Loucy (cell line): ENCODE data around the gene MT1B.
"Not testable (repeated sequence)": the region's sequence is repeated elsewhere in the genome, so short reads cannot be mapped to it uniquely, and the experiment has no call there.

ENCODE experiments used
- H2AFZ ChIP-seq: fragments of 200-600 bp; sonication (generic); 2 replicates; pipeline ENCODE4 v1.6.0; 2016; ENCODE audit warnings: antibody characterized with exemption, mild to moderate bottlenecking, low read length, moderate library complexity
- H3F3A ChIP-seq: fragments of 200-600 bp; 2 replicates; pipeline ENCODE4 v1.6.0; 2016; ENCODE audit warnings: antibody characterized with exemption, low read depth, mild to moderate bottlenecking
- H3K27me3 ChIP-seq: fragments of 200-600 bp; sonication (generic); 2 replicates; pipeline ENCODE4 v1.6.1; 2014; ENCODE audit warnings: low read length, mild to moderate bottlenecking; ENCODE audit not compliant: insufficient read depth, poor library complexity, severe bottlenecking
- H3K36me3 ChIP-seq: fragments of 200-600 bp; sonication (generic); 2 replicates; pipeline ENCODE4 v1.6.1; 2016; ENCODE audit warnings: low read length; ENCODE audit not compliant: insufficient read depth
- H3K4me1 ChIP-seq: fragments of 200-600 bp; sonication (generic); 2 replicates; pipeline ENCODE4 v1.5.1; 2014; ENCODE audit warnings: low read length, mild to moderate bottlenecking; ENCODE audit not compliant: insufficient read depth, poor library complexity, severe bottlenecking
- H3K4me2 ChIP-seq: fragments of 200-600 bp; sonication (generic); 2 replicates; pipeline ENCODE4 v1.6.0; 2014; ENCODE audit warnings: antibody characterized with exemption, low read length, low read depth, mild to moderate bottlenecking; ENCODE audit not compliant: poor library complexity, severe bottlenecking
- H3K4me3 ChIP-seq: fragments of 200-600 bp; sonication (generic); 2 replicates; pipeline ENCODE4 v1.5.1; 2014; ENCODE audit warnings: low read length, mild to moderate bottlenecking, mixed read lengths; ENCODE audit not compliant: poor library complexity, severe bottlenecking
- H3K79me2 ChIP-seq: fragments of 200-600 bp; sonication (generic); 2 replicates; pipeline ENCODE4 v1.6.1; 2014; ENCODE audit warnings: low read length; ENCODE audit not compliant: insufficient read depth
- H3K9ac ChIP-seq: fragments of 200-600 bp; sonication (generic); 2 replicates; pipeline ENCODE4 v1.6.0; 2014; ENCODE audit warnings: mild to moderate bottlenecking, low read depth, low read length, moderate library complexity; ENCODE audit not compliant: poor library complexity, severe bottlenecking
- H3K9me2 ChIP-seq: fragments of 200-600 bp; sonication (generic); replicated peaks from 2 replicates; pipeline ENCODE4 v1.6.1; 2016; ENCODE audit warnings: low read depth, low read length, mixed read lengths
- H3K9me3 ChIP-seq: fragments of 200-600 bp; sonication (generic); 2 replicates; pipeline ENCODE4 v1.6.1; 2014; ENCODE audit warnings: mild to moderate bottlenecking, antibody characterized with exemption, low read length, low read depth; ENCODE audit not compliant: insufficient read depth
- H4K20me1 ChIP-seq: fragments of 200-600 bp; sonication (generic); 2 replicates; pipeline ENCODE4 v1.6.0; 2014; ENCODE audit warnings: antibody characterized with exemption, low read length, mild to moderate bottlenecking; ENCODE audit not compliant: insufficient read depth, poor library complexity, severe bottlenecking
- EZH2phosphoT487 ChIP-seq: fragments of 200-600 bp; IDR thresholded peaks from 2 replicates; pipeline ENCODE4 v1.6.1; 2018; ENCODE audit warnings: antibody characterized with exemption, mild to moderate bottlenecking, moderate library complexity, borderline replicate concordance
- TF ChIP-seq, protein P1 (sequence below): fragments of 200-600 bp; sonication (generic); conservative IDR thresholded peaks from 2 replicates; pipeline ENCODE4 v1.5.1; 2014; ENCODE audit warnings: mild to moderate bottlenecking, antibody characterized with exemption, low read length

The MT1B gene

DNA sequence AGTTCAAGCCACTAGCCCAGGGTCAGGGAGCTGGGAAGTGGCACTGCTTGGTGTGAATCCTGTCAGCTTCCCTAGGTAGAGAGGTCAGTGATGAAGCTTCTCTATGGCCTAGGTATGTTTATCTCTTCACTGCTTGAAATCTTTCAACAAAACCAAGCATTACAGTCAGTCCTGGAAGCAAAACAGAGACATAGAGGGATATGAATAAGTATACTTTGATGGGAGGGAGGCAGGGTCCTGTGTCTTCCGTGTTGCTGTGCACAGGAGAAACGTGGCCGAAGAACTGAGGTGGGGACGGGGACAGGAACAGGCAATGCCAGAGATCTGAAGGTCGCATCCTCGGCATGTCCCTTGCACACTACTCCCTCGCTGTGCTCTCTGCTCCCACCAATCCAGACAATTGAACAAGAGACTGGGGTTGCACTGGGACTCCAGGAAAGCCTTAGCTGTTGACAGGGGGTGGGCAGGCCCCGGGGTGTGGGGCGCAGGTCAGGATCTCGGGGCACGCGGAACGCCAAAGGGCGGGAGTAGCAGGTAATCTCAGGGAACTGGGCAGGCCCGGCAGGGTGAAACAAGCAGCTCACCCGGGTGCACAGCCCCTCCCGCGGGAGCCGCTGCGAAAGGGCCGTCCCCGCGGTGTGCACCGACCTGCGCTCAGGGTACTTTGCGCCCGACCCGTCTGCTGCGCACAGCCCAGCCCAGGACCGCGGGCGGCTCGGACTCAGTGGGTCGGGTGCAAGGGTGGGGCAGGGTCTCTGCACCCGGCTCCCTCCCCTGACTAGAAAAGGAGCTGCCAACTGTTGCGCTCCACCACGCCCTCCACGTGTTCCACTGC, 17.5 kb downstream of the MT1B start, which contains the start of gene MT1H:
Gene MT1H (plus strand): TSS at position 810 of the 835 bp plus-strand sequence. CDS start 71 bp downstream, outside the sequence.
- H3K4me1 ChIP-seq: no peaks in the 10 kb centered on the region
- no peak within 1 kb of the TSS for H2AFZ ChIP-seq
- no peaks in the 10 kb centered on the region for H3K79me2 ChIP-seq
- no peak within 1 kb of the TSS for H3K4me2 ChIP-seq
- H3K9ac ChIP-seq: no peak within 1 kb of the TSS
- H3K9me3 ChIP-seq: no peaks in the 10 kb centered on the region
- no peaks in the 10 kb centered on the region for H3K27me3 ChIP-seq
- no peaks in the 10 kb centered on the region for H3K36me3 ChIP-seq
- H3K4me3 ChIP-seq: no peak within 1 kb of the TSS
- H3F3A ChIP-seq: no peaks in the 10 kb centered on the region
- no peak for TF ChIP-seq EZH2phosphoT487
- TF ChIP-seq, protein P1, sequence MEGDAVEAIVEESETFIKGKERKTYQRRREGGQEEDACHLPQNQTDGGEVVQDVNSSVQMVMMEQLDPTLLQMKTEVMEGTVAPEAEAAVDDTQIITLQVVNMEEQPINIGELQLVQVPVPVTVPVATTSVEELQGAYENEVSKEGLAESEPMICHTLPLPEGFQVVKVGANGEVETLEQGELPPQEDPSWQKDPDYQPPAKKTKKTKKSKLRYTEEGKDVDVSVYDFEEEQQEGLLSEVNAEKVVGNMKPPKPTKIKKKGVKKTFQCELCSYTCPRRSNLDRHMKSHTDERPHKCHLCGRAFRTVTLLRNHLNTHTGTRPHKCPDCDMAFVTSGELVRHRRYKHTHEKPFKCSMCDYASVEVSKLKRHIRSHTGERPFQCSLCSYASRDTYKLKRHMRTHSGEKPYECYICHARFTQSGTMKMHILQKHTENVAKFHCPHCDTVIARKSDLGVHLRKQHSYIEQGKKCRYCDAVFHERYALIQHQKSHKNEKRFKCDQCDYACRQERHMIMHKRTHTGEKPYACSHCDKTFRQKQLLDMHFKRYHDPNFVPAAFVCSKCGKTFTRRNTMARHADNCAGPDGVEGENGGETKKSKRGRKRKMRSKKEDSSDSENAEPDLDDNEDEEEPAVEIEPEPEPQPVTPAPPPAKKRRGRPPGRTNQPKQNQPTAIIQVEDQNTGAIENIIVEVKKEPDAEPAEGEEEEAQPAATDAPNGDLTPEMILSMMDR: no peak
- H3K9me2 ChIP-seq: no peaks in the 10 kb centered on the region
- H4K20me1 ChIP-seq: no peaks in the 10 kb centered on the region

DNA sequence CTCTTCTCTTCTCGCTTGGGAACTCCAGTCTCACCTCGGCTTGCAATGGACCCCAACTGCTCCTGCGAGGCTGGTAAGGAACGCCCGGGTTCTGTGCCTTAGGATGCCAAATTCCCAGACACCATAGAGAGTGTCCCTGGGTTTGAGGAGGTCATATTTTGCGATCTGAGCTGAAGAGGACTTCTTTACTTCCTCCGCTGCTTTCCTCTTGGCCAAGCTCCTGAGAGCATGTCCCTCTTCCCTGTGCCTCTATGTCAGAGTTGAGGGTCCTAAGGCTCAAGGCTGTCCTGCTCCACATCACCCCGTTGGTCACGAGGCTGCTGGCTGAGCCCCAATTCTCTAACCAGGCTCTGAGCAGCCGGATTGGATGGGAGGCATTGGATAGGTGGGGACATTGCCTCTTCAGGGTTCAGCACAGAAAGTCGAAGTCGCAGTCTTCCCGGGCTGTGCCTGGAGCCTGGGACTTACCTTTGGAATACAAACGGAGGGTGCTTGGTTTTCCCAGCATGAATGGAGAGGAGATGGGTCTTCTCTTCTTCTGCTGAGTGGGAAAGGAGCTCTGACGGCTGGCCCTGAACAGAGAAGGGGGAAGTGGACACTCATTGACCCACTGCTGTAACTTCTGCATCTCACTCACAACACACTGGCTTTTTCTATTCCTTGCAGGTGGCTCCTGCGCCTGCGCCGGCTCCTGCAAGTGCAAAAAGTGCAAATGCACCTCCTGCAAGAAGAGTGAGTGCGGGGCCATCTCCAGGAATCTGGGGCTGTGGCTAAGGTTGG, 18.3 kb downstream of the MT1B start:
- Histone ChIP-seq H4K20me1 (no peaks in the 10 kb centered on the region), H3F3A (no peaks in the 10 kb centered on the region), H3K9ac (no peak overlapping the region), H2AFZ (no peak overlapping the region), H3K9me2 (no peaks in the 10 kb centered on the region), H3K4me3 (no peak overlapping the region), H3K4me1 (no peaks in the 10 kb centered on the region), H3K9me3 (no peaks in the 10 kb centered on the region), H3K27me3 (no peaks in the 10 kb centered on the region), H3K4me2 (no peak overlapping the region), H3K79me2 (no peaks in the 10 kb centered on the region), H3K36me3 (no peaks in the 10 kb centered on the region)
- TF ChIP-seq, protein P1: no peak
- no peak for TF ChIP-seq EZH2phosphoT487

DNA sequence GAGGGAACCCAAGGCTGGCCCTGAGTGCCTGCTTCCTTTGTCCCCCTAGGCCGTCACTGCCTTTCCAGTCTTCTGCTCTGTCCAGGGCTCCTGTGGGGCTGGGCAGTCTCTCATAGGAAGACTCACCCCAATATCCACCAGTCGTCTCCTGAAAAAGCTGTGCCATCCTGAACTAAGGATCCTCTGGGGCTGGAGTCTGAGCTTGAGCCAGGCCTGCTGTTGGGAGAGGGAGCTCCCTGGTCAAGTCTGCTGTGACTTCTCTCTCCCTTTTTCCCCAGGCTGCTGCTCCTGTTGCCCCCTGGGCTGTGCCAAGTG, 18.9 kb downstream of the MT1B start:
- Histone ChIP-seq H3K4me1 (no peaks in the 10 kb centered on the region), H3K4me2 (no peak overlapping the region)

DNA sequence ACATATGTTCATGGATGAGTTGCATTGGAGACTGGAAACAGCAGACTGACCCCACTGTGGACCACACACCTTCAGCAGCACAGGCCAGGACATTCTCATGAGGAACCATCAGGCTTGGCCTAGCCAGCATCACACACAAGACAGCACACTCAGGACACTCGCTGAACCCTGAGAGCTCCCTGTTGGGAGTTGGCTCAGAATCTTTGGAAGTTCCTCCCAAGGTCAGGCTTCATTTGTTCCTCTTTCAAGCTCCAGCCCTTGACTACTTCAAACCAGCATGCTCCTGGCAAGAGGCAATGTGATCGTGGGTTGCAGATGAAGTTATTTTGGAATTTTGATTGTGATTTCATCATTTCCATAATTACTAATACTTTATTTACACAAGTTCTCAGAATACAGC, 20.0 kb downstream of the MT1B start:
- not testable (repeated sequence) for H3K9me2 ChIP-seq, H2AFZ ChIP-seq, H3K27me3 ChIP-seq, H3K4me3 ChIP-seq, H3K79me2 ChIP-seq, H3K9ac ChIP-seq, H3K4me2 ChIP-seq, H3K4me1 ChIP-seq, H3K36me3 ChIP-seq, H3K9me3 ChIP-seq, H3F3A ChIP-seq, H4K20me1 ChIP-seq

More for the DNA sequence above, 18.9 kb downstream of the MT1B start:
- Histone ChIP-seq H3K36me3 (no peaks in the 10 kb centered on the region), H3K9me3 (no peaks in the 10 kb centered on the region), H3K9ac (no peak overlapping the region), H3F3A (no peaks in the 10 kb centered on the region), H2AFZ (no peak overlapping the region), H4K20me1 (no peaks in the 10 kb centered on the region), H3K9me2 (no peaks in the 10 kb centered on the region), H3K27me3 (no peaks in the 10 kb centered on the region), H3K79me2 (no peaks in the 10 kb centered on the region), H3K4me3 (no peak overlapping the region)
- TF ChIP-seq, protein P1: no peak
- TF ChIP-seq EZH2phosphoT487: no peak

DNA sequence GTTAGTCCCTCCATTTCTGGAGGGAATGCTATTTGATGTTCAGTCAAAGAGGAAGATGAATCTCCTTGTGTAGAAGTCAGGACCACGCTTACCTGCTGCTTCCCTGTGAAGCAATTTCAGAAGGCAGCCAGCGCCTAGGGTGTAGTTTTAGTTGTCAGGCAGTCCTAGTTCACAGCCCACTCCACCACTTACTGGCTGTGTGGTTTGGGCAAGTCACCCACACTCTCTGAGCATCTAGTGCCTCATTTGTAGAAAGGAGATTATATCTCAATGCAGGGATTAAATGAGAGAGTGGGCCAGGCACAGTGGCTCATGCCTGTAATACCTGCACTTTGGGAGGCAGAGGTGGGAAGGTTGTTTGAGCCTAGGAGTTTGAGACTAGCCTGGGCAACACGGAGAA, 20.5 kb downstream of the MT1B start:
- H3K79me2 ChIP-seq, H3K4me1 ChIP-seq, H3K9me2 ChIP-seq, H3K9me3 ChIP-seq, H3K4me2 ChIP-seq, H3K9ac ChIP-seq, H4K20me1 ChIP-seq, H3F3A ChIP-seq, H3K36me3 ChIP-seq, H3K4me3 ChIP-seq, H2AFZ ChIP-seq, H3K27me3 ChIP-seq: not testable (repeated sequence)
